Prostate gland (tissue), 2 donors: Measurements from ENCODE around the gene SORT1. TPM values are rescaled to one million over a fixed set of nuclear protein-coding genes. Genes with fewer than 3 reads are reported as not detected.

ENCODE experiments used
- DNase-seq: peaks from one replicate; pipeline ENCODE4 v3.0.0-alpha.2; 2019; ENCODE audit warnings: low spot score
- H3K27ac ChIP-seq, 2 donors: fragments of 200-600 bp; sonication (generic); 2 replicates each; pipeline ENCODE4 v1.5.1; 2017 to 2019
- H3K27me3 ChIP-seq: fragments of 200-600 bp; sonication (generic); replicated peaks from 2 replicates; pipeline ENCODE4 v1.5.1; 2019; ENCODE audit not compliant: insufficient read depth
- H3K36me3 ChIP-seq, 2 donors: fragments of 200-600 bp; sonication (generic); 1 replicate in 1 of 2; 2 replicates in 1 of 2; pipeline versions ENCODE4 v1.5.1 to v1.8.1; 2017 to 2019
- H3K4me1 ChIP-seq: fragments of 200-600 bp; sonication (generic); replicated peaks from 2 replicates; pipeline ENCODE4 v1.5.1; 2019
- H3K4me3 ChIP-seq, 2 donors: fragments of 200-600 bp; sonication (generic); 2 replicates each; pipeline ENCODE4 v1.5.1; 2017 to 2019
- H3K9me3 ChIP-seq: fragments of 200-600 bp; sonication (generic); 2 replicates; pipeline ENCODE4 v1.5.1; 2017
- CTCF ChIP-seq, 4 experiments: fragments of 200-600 bp in 2 of 4; fragments of 450-650 bp in 2 of 4; sonication (generic) in 2 of 4; IDR thresholded peaks; 1 replicate in 3 of 4; 2 replicates in 1 of 4; pipeline ENCODE4 v1.5.1; 2016 to 2019; ENCODE audit warnings: antibody characterized with exemption in 4 of 4, mild to moderate bottlenecking in 2 of 4, moderate library complexity in 2 of 4
- POLR2A ChIP-seq: fragments of 450-650 bp; IDR thresholded peaks from one replicate; pipeline ENCODE4 v1.6.1; 2016; ENCODE audit warnings: antibody characterized with exemption, mild to moderate bottlenecking
- POLR2AphosphoS5 ChIP-seq: sonication (generic); formaldehyde crosslinking; IDR thresholded peaks from one replicate; pipeline ENCODE4 v1.6.1; 2017; ENCODE audit warnings: antibody characterized with exemption
- WGBS: methylation state at CpG from one replicate; pipeline ENCODE4 v1.1.5; 2018; 5-methylcytosine and 5-hydroxymethylcytosine counted together
- intact Hi-C: fragments of 100-400 bp; cut with DNase I; formaldehyde crosslinking; loops from one replicate; pipeline ENCODE4 v1.14.2; 2022
- total RNA-seq, 2 donors: library from RNA; depleted of rRNA; stranded (reverse); fragments of >200 nt; gene quantifications; one replicate each; pipeline ENCODE4 v1.1.0, GENCODE V29; 2016

Gene SORT1
- total RNA-seq, 2 donors from 2014 or later, result 34.0 to 164 TPM

- no peak for TF ChIP-seq POLR2A
- TF ChIP-seq POLR2AphosphoS5, result no peak
- no peak for TF ChIP-seq CTCF (IDR thresholded peaks at IDR 0.05)
- DNase-seq, result no peak
- H3K4me3 ChIP-seq, result no peak overlapping the region
- no peak overlapping the region for H3K27ac ChIP-seq
- H3K4me1 ChIP-seq, result peaks cover 2% of the 10 kb centered on the region
- no peaks in the 10 kb centered on the region for H3K27me3 ChIP-seq
- H3K9me3 ChIP-seq, result no peaks in the 10 kb centered on the region
- H3K36me3 ChIP-seq, result no peaks in the 10 kb centered on the region
- 89% methylated on average over 33 of the region's 33 CpGs for WGBS
- intact Hi-C loops, result no loop called here
Measured at GRCh38 chr1:109269212-109269980, 128.3 kb downstream of the SORT1 start.

GRCh38 chr1:109268431-109269211 is 129.1 kb downstream of the SORT1 start:
- intact Hi-C loops, result no loop called here
- TF ChIP-seq CTCF (IDR thresholded peaks at IDR 0.05) (no peak), POLR2AphosphoS5 (no peak), POLR2A (no peak)
- DNase-seq, result no peak
- Histone ChIP-seq H3K27ac (no peak overlapping the region), H3K9me3 (no peaks in the 10 kb centered on the region), H3K27me3 (no peaks in the 10 kb centered on the region), H3K4me3 (no peak overlapping the region), H3K36me3 (no peaks in the 10 kb centered on the region), H3K4me1 (no peaks in the 10 kb centered on the region)
- 90% methylated on average over 29 of the region's 29 CpGs for WGBS

- 90% methylated on average over 17 of the region's 17 CpGs for WGBS
- H3K27ac ChIP-seq, result no peak overlapping the region
- H3K4me1 ChIP-seq, result no peaks in the 10 kb centered on the region
- no peaks in the 10 kb centered on the region for H3K36me3 ChIP-seq
- DNase-seq, result no peak
- no peaks in the 10 kb centered on the region for H3K9me3 ChIP-seq
- no peak for TF ChIP-seq CTCF (IDR thresholded peaks at IDR 0.05)
- no peaks in the 10 kb centered on the region for H3K27me3 ChIP-seq
- intact Hi-C loops, result no loop called here
- no peak overlapping the region for H3K4me3 ChIP-seq
Measured at GRCh38 chr1:109267743-109268300, 129.9 kb downstream of the SORT1 start.

GRCh38 chr1:109266965-109267364 is 130.8 kb downstream of the SORT1 start:
- no peaks in the 10 kb centered on the region for H3K9me3 ChIP-seq
- no peak overlapping the region for H3K27ac ChIP-seq
- no peaks in the 10 kb centered on the region for H3K27me3 ChIP-seq
- H3K4me1 ChIP-seq, result no peaks in the 10 kb centered on the region
- H3K4me3 ChIP-seq, result no peak overlapping the region
- no peak for DNase-seq
- intact Hi-C loops, result no loop called here
- H3K36me3 ChIP-seq, result no peaks in the 10 kb centered on the region
- TF ChIP-seq CTCF (IDR thresholded peaks at IDR 0.05), result no peak
- no peak for TF ChIP-seq POLR2AphosphoS5
- no peak for TF ChIP-seq POLR2A
- WGBS, result 56% methylated on average over 11 of the region's 11 CpGs
